Cardiac ventricle fibroblast (primary cell): ENCODE results near the gene DERL3. TPM values are rescaled to one million over a fixed set of nuclear protein-coding genes. Genes with fewer than 3 reads are reported as not detected.

Experiments
- total RNA-seq: library from RNA; depleted of rRNA; stranded (reverse); fragments of >200 nt; gene quantifications from 2 replicates; pipeline ENCODE4 v1.2.3, GENCODE V29; 2015

DERL3 gene
- total RNA-seq: 0.06 TPM in 1 of 2 replicates, not detected in the other

DNA sequence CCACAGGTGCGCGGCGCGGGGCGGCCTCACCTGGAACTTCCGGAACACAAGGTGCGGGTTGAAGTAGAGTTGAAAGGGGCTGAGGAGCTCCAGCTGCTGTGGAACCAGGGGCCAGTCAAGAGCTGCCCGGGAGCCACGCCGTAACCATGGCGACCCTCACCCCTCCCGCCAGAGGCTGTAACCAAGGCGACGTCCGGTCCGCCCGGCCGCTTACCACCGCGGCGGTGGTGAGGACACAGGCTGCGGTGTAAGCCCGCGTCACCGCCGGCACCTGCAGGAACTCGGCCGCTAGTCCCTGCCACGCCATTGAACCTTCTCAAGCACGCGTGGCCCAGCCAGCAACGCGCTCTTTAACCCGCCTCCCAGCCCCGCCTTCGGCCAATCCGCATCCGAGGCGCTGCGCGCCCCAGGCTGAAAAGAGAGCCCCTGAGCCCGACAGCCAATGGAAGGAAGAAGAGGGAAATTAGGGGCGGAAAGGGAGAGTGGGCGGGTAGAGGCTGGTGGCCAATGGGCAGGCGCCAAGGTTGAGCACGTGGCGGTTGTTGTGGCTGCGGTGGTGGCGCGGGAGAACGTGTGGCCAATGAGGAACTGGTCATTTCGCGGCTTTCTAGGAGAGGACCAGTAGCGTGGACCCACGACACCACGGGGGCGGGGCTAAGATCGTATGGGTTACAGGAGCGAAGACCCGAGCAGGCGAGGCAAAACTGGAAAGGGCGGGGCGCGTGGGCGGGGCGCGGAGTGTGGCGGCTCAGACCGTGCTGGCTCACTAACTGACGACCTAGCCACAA lies at the start of gene DERL3:
TSS of gene DERL3 (minus strand) at position 326 of the 788 bp plus-strand sequence. CDS start at position 307, 19 bp downstream.

DNA sequence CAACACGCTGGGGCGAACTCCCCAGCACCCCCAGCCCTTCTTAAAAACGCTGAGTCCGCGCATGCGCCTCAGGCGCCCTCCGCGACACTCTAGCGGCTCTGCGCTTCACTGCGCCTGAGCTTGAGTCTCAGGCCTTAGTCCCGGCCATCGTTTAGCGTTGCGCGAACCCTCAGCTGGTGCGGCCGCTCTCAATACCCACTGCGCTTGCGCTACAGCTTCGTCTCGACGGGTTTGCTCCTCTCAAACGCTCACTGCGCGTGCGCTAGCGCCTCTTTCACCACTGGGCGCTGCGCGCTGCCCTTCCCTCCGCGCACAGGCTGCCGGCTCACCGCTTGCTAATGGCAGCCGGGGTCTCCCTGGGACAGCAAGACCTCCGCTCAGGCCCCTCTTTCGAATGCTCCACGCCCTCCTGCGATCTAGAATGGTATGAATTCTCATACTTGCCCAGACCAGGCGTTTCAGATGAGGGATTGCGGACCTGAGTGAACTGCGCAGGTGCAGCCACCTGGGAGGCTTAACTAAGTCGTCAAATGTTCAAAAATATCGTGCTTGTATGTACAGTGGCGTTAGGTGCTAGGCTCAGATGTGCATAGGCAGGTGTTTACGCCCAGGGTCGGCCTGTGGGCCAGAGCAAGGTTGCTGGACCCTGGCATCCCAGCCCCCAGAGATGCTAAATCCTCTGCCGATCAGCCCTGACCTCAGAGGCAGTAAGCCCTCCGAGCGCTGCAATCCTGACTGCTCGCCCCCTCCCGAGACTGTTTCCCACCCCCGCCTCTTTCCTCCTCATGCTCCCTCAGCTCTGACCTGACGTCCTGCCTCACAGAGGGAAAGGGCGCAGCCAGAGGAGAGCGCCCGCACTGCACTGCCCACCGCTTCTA lies 19.0 kb upstream of the DERL3 start, which contains the start of gene SLC2A11:
TSS of gene SLC2A11 (plus strand) at position 270 of the 878 bp plus-strand sequence. CDS start at position 395, 125 bp downstream.

DNA sequence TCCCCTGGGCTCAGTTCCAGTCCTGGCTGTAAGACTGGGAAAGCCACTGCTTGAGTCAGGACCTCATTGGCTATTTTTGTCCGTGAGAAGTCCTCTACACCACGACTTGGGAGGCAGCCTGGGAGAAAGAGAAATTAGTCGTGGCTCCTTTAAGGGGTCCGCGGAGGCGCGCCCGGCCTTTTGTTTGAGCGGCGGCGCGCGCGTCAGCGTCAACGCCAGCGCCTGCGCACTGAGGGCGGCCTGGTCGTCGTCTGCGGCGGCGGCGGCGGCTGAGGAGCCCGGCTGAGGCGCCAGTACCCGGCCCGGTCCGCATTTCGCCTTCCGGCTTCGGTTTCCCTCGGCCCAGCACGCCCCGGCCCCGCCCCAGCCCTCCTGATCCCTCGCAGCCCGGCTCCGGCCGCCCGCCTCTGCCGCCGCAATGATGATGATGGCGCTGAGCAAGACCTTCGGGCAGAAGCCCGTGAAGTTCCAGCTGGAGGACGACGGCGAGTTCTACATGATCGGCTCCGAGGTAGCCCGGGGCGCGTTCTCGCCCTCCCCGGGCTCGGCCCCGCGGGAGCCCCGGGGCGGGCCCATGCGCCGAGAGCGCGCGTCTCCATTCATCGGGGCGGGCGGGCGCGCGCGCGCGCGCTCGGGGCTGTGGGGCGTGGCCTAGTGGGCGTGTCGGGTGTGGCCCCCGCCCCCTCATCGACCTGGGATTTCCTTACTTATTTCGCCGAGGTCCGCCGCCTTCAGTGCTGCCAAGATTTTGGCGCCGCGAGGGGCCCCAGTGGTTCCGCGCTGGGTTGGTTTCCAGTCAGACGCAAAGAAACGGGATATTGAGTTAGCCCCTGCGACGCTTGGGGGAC lies 51.8 kb downstream of the DERL3 start, which contains the start of gene SMARCB1:
TSS of gene SMARCB1 (plus strand) at position 215 of the 848 bp plus-strand sequence. CDS start at position 419, 204 bp downstream.

Other genes starting within 250 kb of the DERL3 start
- not detected in 2 replicates for gene DRICH1, start 206.7 kb downstream of the DERL3 start, total RNA-seq
- not detected in 2 replicates for gene RGL4, start 148.0 kb downstream of the DERL3 start, total RNA-seq
- gene ZNF70, start 87.9 kb downstream of the DERL3 start, total RNA-seq: 4.4 and 5.3 TPM in 2 replicates
- not detected in 2 replicates for gene VPREB3, start 84.6 kb downstream of the DERL3 start, total RNA-seq
- not detected in 2 replicates for gene C22orf15, start 76.0 kb downstream of the DERL3 start, total RNA-seq
- gene CHCHD10, start 71.0 kb downstream of the DERL3 start, total RNA-seq: 0.29 TPM in 1 of 2 replicates, not detected in the other
- gene MMP11, start 66.2 kb downstream of the DERL3 start, total RNA-seq: 6.2 and 8.5 TPM in 2 replicates
- 60.0 and 71.9 TPM in 2 replicates for gene SMARCB1, start 52.0 kb downstream of the DERL3 start, total RNA-seq
- gene SLC2A11, start 18.9 kb upstream of the DERL3 start, total RNA-seq: 5.2 and 5.3 TPM in 2 replicates
- 800 and 820 TPM in 2 replicates for gene MIF, start 55.4 kb upstream of the DERL3 start, total RNA-seq
- 1.4 and 1.8 TPM in 2 replicates for gene GSTT2B, start 122.2 kb upstream of the DERL3 start, total RNA-seq
- 0.87 TPM in 1 of 2 replicates, not detected in the other for gene DDTL, start 127.9 kb upstream of the DERL3 start, total RNA-seq
- gene DDT, start 135.4 kb upstream of the DERL3 start, total RNA-seq: 126 and 128 TPM in 2 replicates
- gene GSTT2, start 141.1 kb upstream of the DERL3 start, total RNA-seq: not detected in 2 replicates
- gene GSTT4, start 166.4 kb upstream of the DERL3 start, total RNA-seq: not detected in 2 replicates
- gene CABIN1, start 172.3 kb upstream of the DERL3 start, total RNA-seq: 24.9 and 25.3 TPM in 2 replicates